ENCODE results near the gene GRM7. TPM values are rescaled to one million over a fixed set of nuclear protein-coding genes. Genes with fewer than 3 reads are reported as not detected.

GRM7 gene
- total RNA-seq, 3 donors from 2014 or later: 0.59 to 1.3 (median 1.1) TPM

GRCh38 chr3:7565574-7565973 lies 704.7 kb downstream of the GRM7 start:
- TF ChIP-seq POLR2A (IDR thresholded peaks at IDR 0.05) (no peak), POLR2AphosphoS5 (IDR thresholded peaks at IDR 0.05) (no peak), CTCF (IDR thresholded peaks at IDR 0.05) (no peak)

GRCh38 chr3:7567160-7567559 lies 706.2 kb downstream of the GRM7 start:
- TF ChIP-seq POLR2A (IDR thresholded peaks at IDR 0.05) (no peak), POLR2AphosphoS5 (IDR thresholded peaks at IDR 0.05) (no peak), CTCF (IDR thresholded peaks at IDR 0.05) (no peak)
- intact Hi-C loops (cut with DNase I; ENCODE audit: low total_unique reads): no loop called here

More at GRCh38 chr3:7565574-7565973, 704.7 kb downstream of the GRM7 start:
- Histone ChIP-seq H3K27me3 (no peaks in the 10 kb centered on the region), H3K36me3 (no peaks in the 10 kb centered on the region), H3K27ac (no peak overlapping the region), H3K9me3 (peaks cover 1 to 3% of the 10 kb centered on the region in 2 donors), H3K4me3 (no peak overlapping the region), H3K4me1 (no peaks in the 10 kb centered on the region)
- intact Hi-C loops (cut with DNase I; ENCODE audit: low total_unique reads): no loop called here
- DNase-seq (ENCODE audit: low spot score in 2 of 2): no peak

GRCh38 chr3:7568526-7569184 lies 707.7 kb downstream of the GRM7 start:
- intact Hi-C loops (cut with DNase I; ENCODE audit: low total_unique reads): no loop called here
- no peak overlapping the region for H3K4me3 ChIP-seq
- no peak overlapping the region for H3K27ac ChIP-seq
- peaks cover 15 to 16% of the 10 kb centered on the region in 2 donors for H3K9me3 ChIP-seq
- no peaks in the 10 kb centered on the region for H3K36me3 ChIP-seq
- peaks cover 0 to 4% of the 10 kb centered on the region in 2 donors for H3K4me1 ChIP-seq
- TF ChIP-seq POLR2A (IDR thresholded peaks at IDR 0.05) (no peak), POLR2AphosphoS5 (IDR thresholded peaks at IDR 0.05) (no peak), CTCF (IDR thresholded peaks at IDR 0.05) (no peak)
- DNase-seq (ENCODE audit: low spot score in 2 of 2): no peak
- H3K27me3 ChIP-seq: no peaks in the 10 kb centered on the region

More at GRCh38 chr3:7567160-7567559, 706.2 kb downstream of the GRM7 start:
- H3K36me3 ChIP-seq: no peaks in the 10 kb centered on the region
- H3K4me3 ChIP-seq: no peak overlapping the region
- no peak for DNase-seq (ENCODE audit: low spot score in 2 of 2)
- no peaks in the 10 kb centered on the region for H3K4me1 ChIP-seq
- no peak overlapping the region for H3K27ac ChIP-seq
- peaks cover 15 to 16% of the 10 kb centered on the region in 2 donors for H3K9me3 ChIP-seq
- H3K27me3 ChIP-seq: no peaks in the 10 kb centered on the region

GRCh38 chr3:7573330-7573729 lies 712.4 kb downstream of the GRM7 start:
- Histone ChIP-seq H3K27ac (no peak overlapping the region), H3K4me3 (no peak overlapping the region), H3K36me3 (no peaks in the 10 kb centered on the region), H3K4me1 (peaks cover 0 to 4% of the 10 kb centered on the region in 2 donors), H3K9me3 (peaks cover 15 to 16% of the 10 kb centered on the region in 2 donors), H3K27me3 (no peaks in the 10 kb centered on the region)
- TF ChIP-seq POLR2A (IDR thresholded peaks at IDR 0.05) (no peak), CTCF (IDR thresholded peaks at IDR 0.05) (no peak), POLR2AphosphoS5 (IDR thresholded peaks at IDR 0.05) (no peak)
- no peak for DNase-seq (ENCODE audit: low spot score in 2 of 2)
- intact Hi-C loops (cut with DNase I; ENCODE audit: low total_unique reads): no loop called here

GRCh38 chr3:7574435-7574834 lies 713.5 kb downstream of the GRM7 start:
- TF ChIP-seq POLR2AphosphoS5 (IDR thresholded peaks at IDR 0.05): no peak
- no peak for TF ChIP-seq CTCF (IDR thresholded peaks at IDR 0.05)
- H3K9me3 ChIP-seq: peaks cover 15 to 16% of the 10 kb centered on the region in 2 donors
- no peak overlapping the region for H3K4me3 ChIP-seq
- H3K36me3 ChIP-seq: no peaks in the 10 kb centered on the region
- H3K27ac ChIP-seq: peak overlapping the region in 1 of 2 donors; percentile 19
- intact Hi-C loops (cut with DNase I; ENCODE audit: low total_unique reads): no loop called here
- no peak for DNase-seq (ENCODE audit: low spot score in 2 of 2)
- peaks cover 0 to 4% of the 10 kb centered on the region in 2 donors for H3K4me1 ChIP-seq
- H3K27me3 ChIP-seq: no peaks in the 10 kb centered on the region
